Panc1 (cell line): Measurements from ENCODE around the gene CETP. TPM values are rescaled to one million over a fixed set of nuclear protein-coding genes. Genes with fewer than 3 reads are reported as not detected.

Experiments
- ATAC-seq: fragments of 200-7000 bp; cut with Tn5 transposase; 2 replicates; pipeline ENCODE4 v1.9.1; 2020; ENCODE audit warnings: mild to moderate bottlenecking, moderate library complexity
- BruUV-seq: library from RNA; stranded (reverse); fragments of 400-500 nt; replicated peaks from 2 replicates; lab custom pipeline; 2021; lab: Mats Ljungman, UMichigan
- CTCF ChIA-PET: fragments of 300-600 bp; sonication (Branson Sonifier 250); formaldehyde crosslinking; loops from one replicate; lab custom pipeline; 2022; ENCODE audit warnings: antibody characterized with exemption; lab: Charles Lee
- POLR2A ChIA-PET: fragments of 300-600 bp; sonication (Branson Sonifier 250); formaldehyde crosslinking; loops from one replicate; lab custom pipeline; 2022; ENCODE audit warnings: antibody characterized with exemption; lab: Charles Lee
- DNase-seq: peaks from one replicate; pipeline ENCODE4 v3.0.0-alpha.2; 2010; ENCODE audit warnings: low read depth, low spot score
- H3K27ac ChIP-seq: 2 replicates; pipeline ENCODE4 v1.5.1; 2011; ENCODE audit warnings: mild to moderate bottlenecking, low read length, inconsistent platforms
- H3K27me3 ChIP-seq: fragments of 200-500 bp; sonication (Bioruptor generic); 2 replicates; pipeline ENCODE4 v1.6.0; 2014; ENCODE audit warnings: low read length, inconsistent platforms; ENCODE audit not compliant: control insufficient read depth, insufficient read depth
- H3K36me3 ChIP-seq: fragments of 200-500 bp; sonication (Bioruptor generic); 2 replicates; pipeline ENCODE4 v1.5.1; 2014; ENCODE audit warnings: inconsistent platforms, mild to moderate bottlenecking, low read length, moderate library complexity; ENCODE audit not compliant: control insufficient read depth, insufficient read depth
- H3K4me1 ChIP-seq: 2 replicates; pipeline ENCODE4 v1.5.1; 2011; ENCODE audit warnings: inconsistent platforms, mild to moderate bottlenecking, low read length, moderate library complexity; ENCODE audit not compliant: control insufficient read depth, insufficient read depth
- H3K4me3 ChIP-seq, 2 experiments: 2 replicates each; pipeline ENCODE4 v1.5.1; 2011 to 2012; ENCODE audit warnings: low read depth in 2 of 2, low read length in 2 of 2, mild to moderate bottlenecking in 2 of 2, inconsistent platforms in 1 of 2, moderate library complexity in 1 of 2
- H3K9me3 ChIP-seq: fragments of 200-500 bp; sonication (Bioruptor generic); 2 replicates; pipeline ENCODE4 v1.5.1; 2014; ENCODE audit warnings: low read depth, mild to moderate bottlenecking, inconsistent platforms, low read length, moderate library complexity; ENCODE audit not compliant: control insufficient read depth, insufficient read depth
- POLR2AphosphoS5 ChIP-seq: IDR thresholded peaks from 2 replicates; pipeline ENCODE4 v1.6.1; 2012; ENCODE audit warnings: mild to moderate bottlenecking, low read depth, low read length, moderate library complexity
- REST ChIP-seq, 2 experiments: IDR thresholded peaks; 2 replicates each; pipeline ENCODE4 v1.6.1; 2011 to 2012; ENCODE audit warnings: low read depth in 2 of 2, control low read depth in 1 of 2, low read length in 1 of 2, mild to moderate bottlenecking in 1 of 2, moderate library complexity in 1 of 2; ENCODE audit not compliant: insufficient read depth in 1 of 2
- SIN3A ChIP-seq: IDR thresholded peaks from 2 replicates; pipeline ENCODE4 v1.6.1; 2012; ENCODE audit warnings: low read depth, mild to moderate bottlenecking, low read length, moderate library complexity, borderline replicate concordance; ENCODE audit not compliant: insufficient read depth
- TCF7L2 ChIP-seq: IDR thresholded peaks from 2 replicates; pipeline ENCODE4 v1.6.1; 2011; ENCODE audit warnings: mild to moderate bottlenecking, low read depth, low read length, inconsistent platforms
- in situ Hi-C: cut with HindIII; loops from 2 replicates; pipeline ENCODE4 v1.10.0; 2016; ENCODE audit warnings: low sequenced_read_pairs, low pct_unique_long_range_greater_than_20kb
- intact Hi-C: fragments of 100-400 bp; cut with micrococcal nuclease; formaldehyde crosslinking; loops from one replicate; pipeline ENCODE4 v1.10.0; 2022; ENCODE audit not compliant: unreplicated experiment
- total RNA-seq: library from RNA; stranded (reverse); gene quantifications from one replicate; pipeline ENCODE4 v1.2.1, GENCODE V29; 2021; ENCODE audit not compliant: unreplicated experiment
- TF ChIP-seq, protein P1 (sequence below): fragments of 450-650 bp; IDR thresholded peaks from 2 replicates; pipeline ENCODE4 v1.5.1; 2017; ENCODE audit warnings: mild to moderate bottlenecking

CETP gene
- total RNA-seq, 1 experiment from 2014 or later = not detected

DNA sequence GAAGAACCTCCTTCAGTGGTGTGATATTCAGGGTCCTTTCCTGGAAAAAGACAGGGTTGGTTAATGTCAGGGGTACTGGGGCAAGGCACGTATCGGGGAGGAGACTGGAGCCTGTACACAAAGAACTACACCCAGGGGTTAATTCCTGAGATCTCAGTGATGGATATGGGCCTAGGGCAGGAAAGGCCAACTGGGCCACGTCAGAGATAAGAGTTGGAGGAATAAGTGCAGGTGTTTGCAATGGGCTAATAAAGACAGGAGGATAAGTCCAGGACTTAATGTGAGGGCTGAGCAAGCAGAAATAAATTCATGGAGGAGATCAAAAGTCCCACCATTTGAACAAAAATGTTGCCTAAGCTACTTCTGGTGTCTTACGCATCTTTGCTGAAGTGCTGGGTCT is 40.2 kb upstream of the CETP start:
- Histone ChIP-seq H3K4me3 (no peak overlapping the region), H3K9me3 (no peaks in the 10 kb centered on the region), H3K36me3 (no peaks in the 10 kb centered on the region), H3K27me3 (no peaks in the 10 kb centered on the region), H3K27ac (no peak overlapping the region), H3K4me1 (no peaks in the 10 kb centered on the region)
- intact Hi-C loops = no loop called here
- ChIA-PET POLR2A (interaction anchor here (0.6 kb wide), 1 partner anchor 183 kb away, joined by 4 read pairs; no protein-coding TSS in a partner anchor), CTCF (no interaction called here)
- in situ Hi-C loops = no loop called here
- no peak for DNase-seq
- no peak for ATAC-seq
- TF ChIP-seq POLR2AphosphoS5 = no peak
- BruUV-seq = no TSS peak

- BruUV-seq = no TSS peak
These were observed 38.2 kb upstream of the CETP start for GRCh38 chr16:56923481-56924091.

More at GRCh38 chr16:56923481-56924091, 38.2 kb upstream of the CETP start:
- H3K9me3 ChIP-seq = no peaks in the 10 kb centered on the region
- no peak overlapping the region for H3K27ac ChIP-seq
- no peak for DNase-seq
- H3K4me1 ChIP-seq = no peaks in the 10 kb centered on the region
- intact Hi-C loops (no loop called here), in situ Hi-C loops (no loop called here)
- ChIA-PET CTCF (interaction anchor here (0.5 kb wide), 1 partner anchor 19 kb away, joined by 10 read pairs; no protein-coding TSS in a partner anchor), POLR2A (no interaction called here)
- no peak for ATAC-seq
- no peaks in the 10 kb centered on the region for H3K27me3 ChIP-seq
- no peaks in the 10 kb centered on the region for H3K36me3 ChIP-seq
- no peak for TF ChIP-seq TCF7L2
- TF ChIP-seq, protein P1, sequence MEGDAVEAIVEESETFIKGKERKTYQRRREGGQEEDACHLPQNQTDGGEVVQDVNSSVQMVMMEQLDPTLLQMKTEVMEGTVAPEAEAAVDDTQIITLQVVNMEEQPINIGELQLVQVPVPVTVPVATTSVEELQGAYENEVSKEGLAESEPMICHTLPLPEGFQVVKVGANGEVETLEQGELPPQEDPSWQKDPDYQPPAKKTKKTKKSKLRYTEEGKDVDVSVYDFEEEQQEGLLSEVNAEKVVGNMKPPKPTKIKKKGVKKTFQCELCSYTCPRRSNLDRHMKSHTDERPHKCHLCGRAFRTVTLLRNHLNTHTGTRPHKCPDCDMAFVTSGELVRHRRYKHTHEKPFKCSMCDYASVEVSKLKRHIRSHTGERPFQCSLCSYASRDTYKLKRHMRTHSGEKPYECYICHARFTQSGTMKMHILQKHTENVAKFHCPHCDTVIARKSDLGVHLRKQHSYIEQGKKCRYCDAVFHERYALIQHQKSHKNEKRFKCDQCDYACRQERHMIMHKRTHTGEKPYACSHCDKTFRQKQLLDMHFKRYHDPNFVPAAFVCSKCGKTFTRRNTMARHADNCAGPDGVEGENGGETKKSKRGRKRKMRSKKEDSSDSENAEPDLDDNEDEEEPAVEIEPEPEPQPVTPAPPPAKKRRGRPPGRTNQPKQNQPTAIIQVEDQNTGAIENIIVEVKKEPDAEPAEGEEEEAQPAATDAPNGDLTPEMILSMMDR = no peak
- TF ChIP-seq REST (IDR thresholded peaks at IDR 0.05; ENCODE audit: insufficient read depth in 1 of 2, low read depth in 2 of 2, low read length in 1 of 2) = no peak
- no peak for TF ChIP-seq POLR2AphosphoS5
- no peak for TF ChIP-seq SIN3A
- no peak overlapping the region for H3K4me3 ChIP-seq
